WTC11 (cell line): ENCODE results near the gene HTR4. TPM values are rescaled to one million over a fixed set of nuclear protein-coding genes. Genes with fewer than 3 reads are reported as not detected.

ENCODE experiments used
- ATAC-seq: fragments of 200-7000 bp; cut with Tn5 transposase; 2 replicates; pipeline ENCODE4 v1.10.0; 2021; ENCODE audit warnings: mild to moderate bottlenecking, moderate library complexity
- CTCF ChIA-PET: fragments of 300-600 bp; sonication (Branson Sonifier 250); formaldehyde crosslinking; loops from one replicate; lab custom pipeline; 2021; ENCODE audit warnings: antibody characterized with exemption; lab: Charles Lee
- POLR2A ChIA-PET: fragments of 350-600 bp; sonication (Branson Sonifier 250); formaldehyde crosslinking; loops from one replicate; lab custom pipeline; 2021; ENCODE audit warnings: antibody characterized with exemption; lab: Charles Lee
- DNase-seq: peaks from one replicate; pipeline ENCODE4 v3.0.0; 2021; ENCODE audit warnings: low spot score
- H3K27ac Mint-ChIP-seq: 2 replicates; pipeline ENCODE4 v1.8.0; 2021; ENCODE audit warnings: mixed read lengths
- H3K27me3 Mint-ChIP-seq: 2 replicates; pipeline ENCODE4 v1.8.0; 2021; ENCODE audit warnings: low read depth, mild to moderate bottlenecking, moderate library complexity, mixed read lengths
- H3K36me3 Mint-ChIP-seq: 2 replicates; pipeline ENCODE4 v1.8.0; 2021; ENCODE audit warnings: mixed read lengths
- H3K4me1 Mint-ChIP-seq: 2 replicates; pipeline ENCODE4 v1.8.0; 2022; ENCODE audit warnings: mixed read lengths
- H3K4me3 Mint-ChIP-seq: 2 replicates; pipeline ENCODE4 v1.8.0; 2021; ENCODE audit warnings: mild to moderate bottlenecking, moderate library complexity, mixed read lengths
- H3K9me3 Mint-ChIP-seq: 2 replicates; pipeline ENCODE4 v1.8.0; 2021; ENCODE audit warnings: mixed read lengths
- AR ChIP-seq: fragments of 250-450 bp; sonication (Bioruptor Pico); IDR thresholded peaks from 2 replicates; pipeline ENCODE4 v1.9.0; 2021; ENCODE audit warnings: mild to moderate bottlenecking
- ATF1 ChIP-seq: sonication (generic); formaldehyde crosslinking; IDR thresholded peaks from 2 replicates; pipeline ENCODE4 v1.8.1; 2023; ENCODE audit warnings: mild to moderate bottlenecking, moderate library complexity, missing genetic modification reagents
- CREM ChIP-seq: sonication (generic); formaldehyde crosslinking; IDR thresholded peaks from 2 replicates; pipeline ENCODE4 v1.8.1; 2022; ENCODE audit warnings: mild to moderate bottlenecking, missing genetic modification reagents, moderate library complexity
- E2F5 ChIP-seq: sonication (generic); formaldehyde crosslinking; IDR thresholded peaks from 2 replicates; pipeline ENCODE4 v1.8.1; 2022; ENCODE audit warnings: mild to moderate bottlenecking, moderate library complexity, missing genetic modification reagents
- GABPB1 ChIP-seq: sonication (generic); formaldehyde crosslinking; IDR thresholded peaks from 2 replicates; pipeline ENCODE4 v1.8.1; 2023; ENCODE audit warnings: mild to moderate bottlenecking, missing genetic modification reagents
- IRF2 ChIP-seq: sonication (generic); formaldehyde crosslinking; IDR thresholded peaks from 2 replicates; pipeline ENCODE4 v1.8.0; 2022; ENCODE audit warnings: low read depth, missing genetic modification reagents, borderline replicate concordance
- MYBL2 ChIP-seq: sonication (generic); formaldehyde crosslinking; IDR thresholded peaks from 2 replicates; pipeline ENCODE4 v1.8.1; 2023; ENCODE audit warnings: mild to moderate bottlenecking, moderate library complexity, missing genetic modification reagents
- RELA ChIP-seq: sonication (generic); formaldehyde crosslinking; IDR thresholded peaks from 2 replicates; pipeline ENCODE4 v1.8.1; 2022; ENCODE audit warnings: missing genetic modification reagents, mild to moderate bottlenecking, borderline replicate concordance
- RORB ChIP-seq: fragments of 250-450 bp; sonication (Bioruptor Pico); IDR thresholded peaks from 2 replicates; pipeline ENCODE4 v1.9.0; 2021; ENCODE audit warnings: mild to moderate bottlenecking
- ZNF232 ChIP-seq: sonication (generic); formaldehyde crosslinking; IDR thresholded peaks from 2 replicates; pipeline ENCODE4 v1.8.0; 2022; ENCODE audit warnings: mild to moderate bottlenecking, missing genetic modification reagents
- ZNF423 ChIP-seq: fragments of 250-450 bp; sonication (Bioruptor Pico); IDR thresholded peaks from 2 replicates; pipeline ENCODE4 v2.1.2; 2022; ENCODE audit warnings: mild to moderate bottlenecking, moderate library complexity
- ZNF512 ChIP-seq: sonication (generic); formaldehyde crosslinking; IDR thresholded peaks from 2 replicates; pipeline ENCODE4 v1.8.1; 2022; ENCODE audit warnings: missing genetic modification reagents, borderline replicate concordance
- ZNF671 ChIP-seq: fragments of 250-450 bp; sonication (Bioruptor Pico); IDR thresholded peaks from 2 replicates; pipeline ENCODE4 v1.8.0; 2021; ENCODE audit warnings: mild to moderate bottlenecking
- total RNA-seq: library from RNA; stranded (reverse); gene quantifications from 3 replicates; pipeline ENCODE4 v1.2.3, GENCODE V29; 2021
- TF ChIP-seq, protein P1 (sequence below): sonication (generic); formaldehyde crosslinking; IDR thresholded peaks from 2 replicates; pipeline ENCODE4 v1.8.1; 2022; ENCODE audit warnings: low read depth, mild to moderate bottlenecking, moderate library complexity, missing genetic modification reagents, borderline replicate concordance
- TF ChIP-seq, protein P2 (sequence below): sonication (generic); formaldehyde crosslinking; IDR thresholded peaks from 2 replicates; pipeline ENCODE4 v1.8.0; 2023; ENCODE audit warnings: missing genetic modification reagents, mild to moderate bottlenecking, borderline replicate concordance

The HTR4 gene
- total RNA-seq, 1 experiment from 2014 or later: not detected

DNA sequence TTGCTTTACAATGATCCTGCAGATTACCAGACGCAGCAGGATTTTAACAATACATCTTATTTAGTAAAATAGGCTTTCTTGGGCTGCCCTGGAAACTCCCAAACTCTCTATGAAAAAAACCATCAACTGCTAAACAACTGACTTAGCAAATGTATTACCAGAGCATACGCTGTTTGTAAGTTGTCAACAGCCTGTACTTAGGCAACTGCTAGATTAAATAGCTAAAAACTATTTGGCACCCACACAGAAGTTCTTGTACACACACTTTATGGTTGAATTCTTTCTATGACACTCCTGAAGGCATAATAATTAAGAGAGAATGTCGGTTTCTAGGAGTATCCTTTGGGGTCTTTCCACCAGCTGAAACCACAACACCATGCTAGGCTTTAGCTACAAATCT lies 146.7 kb downstream of the HTR4 start (continued):
- no peak for TF ChIP-seq ZNF671 (CRISPR knock-in tag)
- TF ChIP-seq IRF2 (CRISPR knock-in tag): no peak
- no peak for TF ChIP-seq MYBL2 (CRISPR knock-in tag)
- no peak for TF ChIP-seq ATF1 (CRISPR knock-in tag)
- no peak for TF ChIP-seq ZNF423 (CRISPR knock-in tag)
- TF ChIP-seq GABPB1 (CRISPR knock-in tag): no peak

GRCh38 chr5:148499452-148499851 lies 154.9 kb downstream of the HTR4 start:
- DNase-seq: no peak
- no peak for ATAC-seq

More at GRCh38 chr5:148499452-148499851, 154.9 kb downstream of the HTR4 start:
- H3K27me3 Mint-ChIP-seq: peaks cover 4% of the 10 kb centered on the region; the same call in 1 of the 2 replicates
- H3K27ac Mint-ChIP-seq: no peak overlapping the region
- H3K4me1 Mint-ChIP-seq: peaks cover 12% of the 10 kb centered on the region
- POLR2A ChIA-PET: no interaction called here
- H3K4me3 Mint-ChIP-seq: no peak overlapping the region
- CTCF ChIA-PET: no interaction called here
- no peak for TF ChIP-seq RORB
- TF ChIP-seq ZNF232 (CRISPR knock-in tag): no peak
- no peak for TF ChIP-seq ZNF512 (CRISPR knock-in tag)
- TF ChIP-seq RELA (CRISPR knock-in tag): no peak
- TF ChIP-seq, protein P1, sequence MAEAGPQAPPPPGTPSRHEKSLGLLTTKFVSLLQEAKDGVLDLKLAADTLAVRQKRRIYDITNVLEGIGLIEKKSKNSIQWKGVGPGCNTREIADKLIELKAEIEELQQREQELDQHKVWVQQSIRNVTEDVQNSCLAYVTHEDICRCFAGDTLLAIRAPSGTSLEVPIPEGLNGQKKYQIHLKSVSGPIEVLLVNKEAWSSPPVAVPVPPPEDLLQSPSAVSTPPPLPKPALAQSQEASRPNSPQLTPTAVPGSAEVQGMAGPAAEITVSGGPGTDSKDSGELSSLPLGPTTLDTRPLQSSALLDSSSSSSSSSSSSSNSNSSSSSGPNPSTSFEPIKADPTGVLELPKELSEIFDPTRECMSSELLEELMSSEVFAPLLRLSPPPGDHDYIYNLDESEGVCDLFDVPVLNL (CRISPR knock-in tag): no peak
- TF ChIP-seq CREM: no peak
- TF ChIP-seq MYBL2 (CRISPR knock-in tag): no peak
- no peak for TF ChIP-seq E2F5
- TF ChIP-seq, protein P2, sequence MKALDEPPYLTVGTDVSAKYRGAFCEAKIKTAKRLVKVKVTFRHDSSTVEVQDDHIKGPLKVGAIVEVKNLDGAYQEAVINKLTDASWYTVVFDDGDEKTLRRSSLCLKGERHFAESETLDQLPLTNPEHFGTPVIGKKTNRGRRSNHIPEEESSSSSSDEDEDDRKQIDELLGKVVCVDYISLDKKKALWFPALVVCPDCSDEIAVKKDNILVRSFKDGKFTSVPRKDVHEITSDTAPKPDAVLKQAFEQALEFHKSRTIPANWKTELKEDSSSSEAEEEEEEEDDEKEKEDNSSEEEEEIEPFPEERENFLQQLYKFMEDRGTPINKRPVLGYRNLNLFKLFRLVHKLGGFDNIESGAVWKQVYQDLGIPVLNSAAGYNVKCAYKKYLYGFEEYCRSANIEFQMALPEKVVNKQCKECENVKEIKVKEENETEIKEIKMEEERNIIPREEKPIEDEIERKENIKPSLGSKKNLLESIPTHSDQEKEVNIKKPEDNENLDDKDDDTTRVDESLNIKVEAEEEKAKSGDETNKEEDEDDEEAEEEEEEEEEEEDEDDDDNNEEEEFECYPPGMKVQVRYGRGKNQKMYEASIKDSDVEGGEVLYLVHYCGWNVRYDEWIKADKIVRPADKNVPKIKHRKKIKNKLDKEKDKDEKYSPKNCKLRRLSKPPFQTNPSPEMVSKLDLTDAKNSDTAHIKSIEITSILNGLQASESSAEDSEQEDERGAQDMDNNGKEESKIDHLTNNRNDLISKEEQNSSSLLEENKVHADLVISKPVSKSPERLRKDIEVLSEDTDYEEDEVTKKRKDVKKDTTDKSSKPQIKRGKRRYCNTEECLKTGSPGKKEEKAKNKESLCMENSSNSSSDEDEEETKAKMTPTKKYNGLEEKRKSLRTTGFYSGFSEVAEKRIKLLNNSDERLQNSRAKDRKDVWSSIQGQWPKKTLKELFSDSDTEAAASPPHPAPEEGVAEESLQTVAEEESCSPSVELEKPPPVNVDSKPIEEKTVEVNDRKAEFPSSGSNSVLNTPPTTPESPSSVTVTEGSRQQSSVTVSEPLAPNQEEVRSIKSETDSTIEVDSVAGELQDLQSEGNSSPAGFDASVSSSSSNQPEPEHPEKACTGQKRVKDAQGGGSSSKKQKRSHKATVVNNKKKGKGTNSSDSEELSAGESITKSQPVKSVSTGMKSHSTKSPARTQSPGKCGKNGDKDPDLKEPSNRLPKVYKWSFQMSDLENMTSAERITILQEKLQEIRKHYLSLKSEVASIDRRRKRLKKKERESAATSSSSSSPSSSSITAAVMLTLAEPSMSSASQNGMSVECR (CRISPR knock-in tag): no peak
- TF ChIP-seq AR (CRISPR knock-in tag): no peak
- H3K9me3 Mint-ChIP-seq: peaks cover 4% of the 10 kb centered on the region; the same call in 1 of the 2 replicates
- H3K36me3 Mint-ChIP-seq: no peaks in the 10 kb centered on the region
